NCI-H1436 treated with DMSO at 0.1 percent for 48 hours (cell line): ENCODE data around the gene TMEM269.
"Not testable (repeated sequence)": the region's sequence is repeated elsewhere in the genome, so short reads cannot be mapped to it uniquely, and the experiment has no call there.

Experiments
- DNase-seq: peaks from one replicate; lab custom pipeline; 2025; lab: John Stamatoyannopoulos, UW

TMEM269 gene

GRCh38 chr1:42776502-42776901 is 8.3 kb upstream of the TMEM269 start:
- DNase-seq, result no peak

GRCh38 chr1:42777852-42778251 is 6.9 kb upstream of the TMEM269 start:
- DNase-seq, result no peak

GRCh38 chr1:42779725-42780124 is 5.1 kb upstream of the TMEM269 start:
- DNase-seq, result no peak

- DNase-seq, result no peak
Observed at GRCh38 chr1:42780176-42780575, 4.6 kb upstream of the TMEM269 start.

- no peak for DNase-seq
Observed at GRCh38 chr1:42783092-42783491, 1.7 kb upstream of the TMEM269 start.

- no peak for DNase-seq
Observed at GRCh38 chr1:42784547-42784945, 245 bp upstream of the TMEM269 start.

- no peak for DNase-seq
Observed at GRCh38 chr1:42786097-42786496, 1.3 kb downstream of the TMEM269 start.

GRCh38 chr1:42788021-42788420 is 3.2 kb downstream of the TMEM269 start:
- no peak for DNase-seq

- DNase-seq, result no peak
Observed at GRCh38 chr1:42793824-42794223, 9.0 kb downstream of the TMEM269 start.

GRCh38 chr1:42797414-42797813 is 12.6 kb downstream of the TMEM269 start:
- DNase-seq, result no peak

- DNase-seq, result no peak
Observed at GRCh38 chr1:42797979-42798378, 13.2 kb downstream of the TMEM269 start.

- no peak for DNase-seq
Observed at GRCh38 chr1:42801832-42802473, 17.2 kb downstream of the TMEM269 start.

GRCh38 chr1:42806171-42806570 is 21.4 kb downstream of the TMEM269 start:
- no peak for DNase-seq

GRCh38 chr1:42806593-42806992 is 21.8 kb downstream of the TMEM269 start:
- DNase-seq, result no peak

- no peak for DNase-seq
Observed at GRCh38 chr1:42807056-42807668, 22.4 kb downstream of the TMEM269 start.

- not testable (repeated sequence) for DNase-seq
Observed at GRCh38 chr1:42814815-42815214, 30.0 kb downstream of the TMEM269 start.

- DNase-seq, result no peak
Observed at GRCh38 chr1:42815941-42816584, 31.3 kb downstream of the TMEM269 start.

- no peak for DNase-seq
Observed at GRCh38 chr1:42816585-42817439, 32.0 kb downstream of the TMEM269 start, which contains the start of the genes ERMAP and SVBP. ERMAP (plus strand) TSS chr1:42817122; CDS start chr1:42830449, 13,327 bp downstream. SVBP (minus strand) TSS chr1:42817397; CDS start chr1:42816544, 853 bp downstream.

GRCh38 chr1:42817440-42817767 is 32.6 kb downstream of the TMEM269 start:
- no peak for DNase-seq

GRCh38 chr1:42817976-42818375 is 33.2 kb downstream of the TMEM269 start:
- DNase-seq, result no peak

GRCh38 chr1:42820813-42821212 is 36.0 kb downstream of the TMEM269 start:
- DNase-seq, result no peak

- DNase-seq, result no peak
Observed at GRCh38 chr1:42821690-42822089, 36.9 kb downstream of the TMEM269 start.
